Inferior parietal cortex (tissue), 1 donor: ENCODE data around the gene SCFD1.
"Not testable (repeated sequence)": the region's sequence is repeated elsewhere in the genome, so short reads cannot be mapped to it uniquely, and the experiment has no call there.

Experiments used
- DNase-seq: peaks from one replicate; pipeline ENCODE4 v3.0.0-alpha.2; 2016; ENCODE audit errors: extremely low spot score

Gene SCFD1

GRCh38 chr14:30669594-30669993 is 47.5 kb downstream of the SCFD1 start:
- DNase-seq = no peak

GRCh38 chr14:30673071-30673470 is 51.0 kb downstream of the SCFD1 start:
- no peak for DNase-seq

GRCh38 chr14:30678926-30679431 is 56.9 kb downstream of the SCFD1 start:
- no peak for DNase-seq

GRCh38 chr14:30680036-30680435 is 57.9 kb downstream of the SCFD1 start:
- no peak for DNase-seq

- not testable (repeated sequence) for DNase-seq
Measured at GRCh38 chr14:30680776-30681175, 58.7 kb downstream of the SCFD1 start.

- DNase-seq = no peak
Measured at GRCh38 chr14:30681752-30682355, 59.7 kb downstream of the SCFD1 start.

GRCh38 chr14:30690487-30691355 is 68.6 kb downstream of the SCFD1 start:
- not testable (repeated sequence) for DNase-seq

GRCh38 chr14:30691751-30692398 is 69.8 kb downstream of the SCFD1 start:
- DNase-seq = no peak

- DNase-seq = no peak
Measured at GRCh38 chr14:30692669-30693068, 70.5 kb downstream of the SCFD1 start.

GRCh38 chr14:30698463-30698862 is 76.3 kb downstream of the SCFD1 start:
- no peak for DNase-seq

GRCh38 chr14:30706704-30707103 is 84.6 kb downstream of the SCFD1 start:
- DNase-seq = no peak

GRCh38 chr14:30708157-30708556 is 86.0 kb downstream of the SCFD1 start:
- DNase-seq = no peak

- no peak for DNase-seq
Measured at GRCh38 chr14:30709201-30709600, 87.1 kb downstream of the SCFD1 start.

GRCh38 chr14:30710876-30711275 is 88.8 kb downstream of the SCFD1 start:
- DNase-seq = no peak

- no peak for DNase-seq
Measured at GRCh38 chr14:30719137-30719536, 97.0 kb downstream of the SCFD1 start.

GRCh38 chr14:30725763-30726162 is 103.6 kb downstream of the SCFD1 start:
- no peak for DNase-seq

GRCh38 chr14:30728471-30728870 is 106.4 kb downstream of the SCFD1 start:
- DNase-seq = no peak

- no peak for DNase-seq
Measured at GRCh38 chr14:30737916-30738315, 115.8 kb downstream of the SCFD1 start.

- DNase-seq = no peak
Measured at GRCh38 chr14:30738978-30739377, 116.9 kb downstream of the SCFD1 start.

- peak; percentile 12 for DNase-seq
Measured at GRCh38 chr14:30748343-30748742, 126.2 kb downstream of the SCFD1 start.

- DNase-seq = no peak
Measured at GRCh38 chr14:30751646-30752416, 129.7 kb downstream of the SCFD1 start.

- DNase-seq = no peak
Measured at GRCh38 chr14:30753452-30753851, 131.3 kb downstream of the SCFD1 start.
